ENCODE results near the gene COG8. TPM values are rescaled to one million over a fixed set of nuclear protein-coding genes. Genes with fewer than 3 reads are reported as not detected.

The COG8 gene
- total and polyA plus RNA-seq, 9 of the 15 experiments (the other 6 are each of a cell fraction or from before 2014, with no cell fraction given), result 3.7 to 42.6 (median 30.1) TPM

GRCh38 chr16:69330286-69331109 lies 8.9 kb downstream of the COG8 start, which contains the start of gene PDF (continued):
- TF ChIP-seq ZNF639 (CRISPR knock-in tag; conservative IDR thresholded peaks at IDR 0.05 in 1 of 2, IDR thresholded peaks at IDR 0.05 in 1 of 2) (peak in 1 of 2 experiments; percentile 89; a peak in 2 of 4 replicates), HNRNPH1 (optimal IDR thresholded peaks at IDR 0.05; ENCODE audit: low read depth, low read length) (no peak), CAMTA2 (CRISPR knock-in tag; conservative IDR thresholded peaks at IDR 0.05) (peak; percentile 83; the same call in 1 of the 2 replicates), FOXP4 (CRISPR knock-in tag; IDR thresholded peaks at IDR 0.05; ENCODE audit: borderline replicate concordance) (no peak), C11orf30 (IDR thresholded peaks at IDR 0.05; ENCODE audit: low read depth) (peak; percentile 13; the same call in 1 of the 2 replicates)

All from K562 (cell line).